GM13976 (cell line): Measurements from ENCODE around the gene PPCS.

Experiments
- DNase-seq: peaks from one replicate; pipeline ENCODE4 v3.0.0; 2012; ENCODE audit warnings: low spot score
- in situ Hi-C: fragments of 300-500 bp; cut with MboI; formaldehyde crosslinking; loops from one replicate; pipeline ENCODE4 v1.12.0; 2022; ENCODE audit warnings: low sequenced_read_pairs, mixed read lengths, inconsistent platforms; ENCODE audit not compliant: unreplicated experiment
- TF ChIP-seq, protein P1 (sequence below): IDR thresholded peaks from 2 replicates; pipeline ENCODE4 v1.5.1; 2012; ENCODE audit warnings: borderline replicate concordance, mild to moderate bottlenecking; ENCODE audit not compliant: insufficient read depth; ENCODE audit errors: extremely low read depth, missing control alignments, control extremely low read depth

The PPCS gene

DNA sequence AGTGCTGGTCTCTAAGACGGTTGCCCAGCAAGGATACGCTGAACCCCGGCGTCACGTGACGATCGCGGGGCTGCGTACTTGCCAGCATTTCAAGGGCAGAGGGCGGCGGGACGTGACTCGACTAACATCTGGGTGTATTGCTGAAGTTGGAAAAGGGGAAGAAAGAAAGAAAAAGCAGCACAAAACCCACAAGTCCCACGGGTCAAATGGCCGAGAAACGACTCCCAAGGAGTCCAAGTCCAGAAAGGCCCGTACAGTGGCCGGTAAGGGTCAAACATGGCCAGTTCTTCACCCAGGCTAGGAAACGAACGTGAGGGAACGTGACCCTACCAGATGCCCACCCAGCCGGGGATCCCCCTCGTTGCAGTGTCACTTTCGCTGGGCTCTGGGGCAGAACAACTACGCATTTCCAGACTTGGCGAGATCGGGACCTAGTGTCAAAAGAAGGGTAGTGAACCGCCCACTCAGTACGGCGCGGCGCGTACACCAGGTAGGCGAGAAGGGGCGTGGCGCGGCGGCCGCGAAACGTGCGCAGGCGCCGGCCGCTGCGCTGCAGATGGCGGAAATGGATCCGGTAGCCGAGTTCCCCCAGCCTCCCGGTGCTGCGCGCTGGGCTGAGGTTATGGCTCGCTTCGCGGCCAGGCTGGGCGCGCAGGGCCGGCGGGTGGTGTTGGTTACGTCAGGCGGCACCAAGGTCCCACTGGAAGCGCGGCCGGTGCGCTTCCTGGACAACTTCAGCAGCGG is at the start of gene PPCS, which contains the start of gene ZMYND12:
TSS of gene PPCS (plus strand) at position 534 of the 744 bp plus-strand sequence. CDS start at position 557, 23 bp downstream.
TSS of gene ZMYND12 (minus strand) at position 13 of the 744 bp plus-strand sequence. CDS start 25 bp downstream, outside the sequence.
- in situ Hi-C loops, result no loop called here
- peak; percentile 93 for DNase-seq
- TF ChIP-seq, protein P1, sequence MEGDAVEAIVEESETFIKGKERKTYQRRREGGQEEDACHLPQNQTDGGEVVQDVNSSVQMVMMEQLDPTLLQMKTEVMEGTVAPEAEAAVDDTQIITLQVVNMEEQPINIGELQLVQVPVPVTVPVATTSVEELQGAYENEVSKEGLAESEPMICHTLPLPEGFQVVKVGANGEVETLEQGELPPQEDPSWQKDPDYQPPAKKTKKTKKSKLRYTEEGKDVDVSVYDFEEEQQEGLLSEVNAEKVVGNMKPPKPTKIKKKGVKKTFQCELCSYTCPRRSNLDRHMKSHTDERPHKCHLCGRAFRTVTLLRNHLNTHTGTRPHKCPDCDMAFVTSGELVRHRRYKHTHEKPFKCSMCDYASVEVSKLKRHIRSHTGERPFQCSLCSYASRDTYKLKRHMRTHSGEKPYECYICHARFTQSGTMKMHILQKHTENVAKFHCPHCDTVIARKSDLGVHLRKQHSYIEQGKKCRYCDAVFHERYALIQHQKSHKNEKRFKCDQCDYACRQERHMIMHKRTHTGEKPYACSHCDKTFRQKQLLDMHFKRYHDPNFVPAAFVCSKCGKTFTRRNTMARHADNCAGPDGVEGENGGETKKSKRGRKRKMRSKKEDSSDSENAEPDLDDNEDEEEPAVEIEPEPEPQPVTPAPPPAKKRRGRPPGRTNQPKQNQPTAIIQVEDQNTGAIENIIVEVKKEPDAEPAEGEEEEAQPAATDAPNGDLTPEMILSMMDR, result no peak

DNA sequence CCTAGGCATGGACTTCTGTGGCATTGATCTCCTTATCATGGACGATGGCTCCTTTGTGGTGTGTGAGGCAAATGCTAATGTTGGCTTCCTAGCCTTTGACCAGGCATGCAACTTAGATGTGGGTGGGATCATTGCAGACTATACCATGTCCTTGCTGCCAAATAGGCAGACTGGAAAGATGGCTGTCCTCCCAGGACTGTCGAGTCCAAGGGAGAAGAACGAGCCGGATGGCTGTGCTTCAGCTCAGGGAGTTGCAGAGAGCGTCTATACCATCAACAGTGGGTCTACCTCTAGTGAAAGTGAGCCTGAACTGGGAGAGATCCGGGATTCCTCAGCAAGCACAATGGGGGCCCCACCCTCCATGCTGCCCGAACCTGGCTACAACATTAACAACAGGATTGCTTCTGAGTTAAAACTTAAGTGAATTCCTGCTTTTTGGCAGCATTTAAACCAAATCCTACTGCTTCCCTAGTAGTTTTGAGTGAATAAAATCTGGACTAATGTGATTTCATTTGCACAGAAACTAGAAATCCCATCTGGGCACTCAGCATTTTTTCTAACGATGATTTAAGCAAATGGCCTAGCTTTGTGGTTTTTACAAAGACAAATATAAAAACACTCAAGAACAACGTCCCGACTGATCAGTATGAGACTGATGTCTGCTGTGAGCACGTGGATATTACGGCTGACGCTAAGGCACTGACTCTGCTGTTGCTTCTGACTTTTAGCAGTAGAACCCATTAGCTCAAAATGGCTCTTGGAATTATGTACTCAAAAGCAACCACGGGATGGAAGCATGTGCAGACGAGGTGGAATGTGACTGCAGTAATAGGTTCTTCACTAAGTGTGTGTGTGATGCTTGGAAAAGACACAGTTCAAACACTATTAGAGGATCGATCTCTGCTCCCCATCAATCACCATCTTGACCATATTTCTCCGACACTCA is 41.5 kb upstream of the PPCS start:
- in situ Hi-C loops, result no loop called here
- TF ChIP-seq, protein P1, result no peak
- DNase-seq, result no peak

DNA sequence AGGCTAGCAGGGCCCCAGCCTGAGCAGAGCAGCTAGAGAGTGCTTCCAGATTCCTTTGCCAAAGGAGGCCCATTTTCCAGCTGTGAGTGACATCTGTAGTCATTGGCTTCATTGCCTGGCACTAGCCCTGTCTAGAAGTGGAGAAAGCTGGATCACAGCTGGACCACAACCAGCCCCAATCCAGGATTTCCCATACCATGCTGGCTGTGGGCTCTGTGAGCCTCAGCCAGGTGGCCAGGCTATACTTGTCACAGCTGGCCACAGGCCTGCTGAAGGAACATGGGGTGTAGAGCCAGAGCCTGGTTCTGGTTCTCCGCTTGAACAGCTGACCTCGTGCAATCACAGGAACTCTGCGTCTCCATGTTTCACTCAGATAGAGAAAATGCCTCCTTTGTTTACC is 39.2 kb upstream of the PPCS start:
- TF ChIP-seq, protein P1, result no peak
- no peak for DNase-seq
- in situ Hi-C loops, result no loop called here

DNA sequence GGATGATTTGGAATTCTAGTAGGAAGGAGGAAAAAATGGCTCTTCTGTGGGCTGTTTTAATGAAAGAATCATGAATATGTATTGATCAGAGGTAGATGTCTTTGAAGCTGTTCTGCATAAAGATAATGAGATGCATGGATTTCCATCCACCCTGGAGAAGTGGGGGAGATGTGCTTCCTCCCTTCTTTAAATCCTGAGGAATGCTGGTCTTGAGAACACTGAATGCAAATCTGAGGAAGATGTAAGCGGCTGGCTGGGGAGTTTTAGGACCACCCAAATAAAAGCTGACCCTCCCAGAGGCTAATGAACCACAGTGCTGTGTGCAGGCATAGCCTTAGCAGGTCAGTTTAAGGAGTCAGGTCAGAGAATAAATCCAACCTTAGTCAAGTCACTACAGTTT is 37.8 kb upstream of the PPCS start:
- in situ Hi-C loops, result no loop called here
- DNase-seq, result no peak

DNA sequence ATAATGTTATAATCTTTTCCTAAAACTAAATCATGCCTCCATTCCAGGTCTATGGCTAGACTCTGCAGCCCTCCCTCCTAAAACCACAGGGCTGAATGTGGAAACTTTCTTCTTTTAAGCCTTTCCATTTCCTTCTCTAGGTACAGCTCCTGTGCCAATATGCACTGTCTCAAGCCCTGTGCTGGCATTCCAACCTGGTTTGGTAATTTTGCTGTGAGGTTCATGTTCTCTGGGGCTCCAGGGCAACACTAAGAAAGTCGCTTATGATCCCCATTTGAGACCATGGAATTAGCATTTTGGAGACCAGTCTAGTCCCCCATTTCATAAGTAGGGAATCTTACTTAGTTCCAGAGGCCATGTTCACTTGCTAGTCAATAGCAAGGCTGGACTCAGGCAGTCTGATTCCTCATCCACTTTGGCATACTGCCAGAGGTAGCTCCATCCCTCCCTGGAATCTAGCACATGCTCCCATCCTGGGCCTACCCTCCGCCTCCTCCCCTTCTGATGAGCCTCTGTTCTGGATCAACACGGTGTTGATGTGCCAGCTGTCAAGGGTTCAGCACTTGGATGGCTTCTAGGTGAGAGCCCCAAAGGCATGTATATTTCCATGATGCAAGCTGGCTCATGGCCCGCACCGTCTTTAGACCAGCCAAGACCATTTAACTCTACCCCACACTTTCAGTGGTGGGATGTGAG is 37.1 kb upstream of the PPCS start:
- TF ChIP-seq, protein P1, result no peak
- in situ Hi-C loops, result no loop called here
- no peak for DNase-seq

More for the DNA sequence above, 37.8 kb upstream of the PPCS start:
- TF ChIP-seq, protein P1, result no peak

DNA sequence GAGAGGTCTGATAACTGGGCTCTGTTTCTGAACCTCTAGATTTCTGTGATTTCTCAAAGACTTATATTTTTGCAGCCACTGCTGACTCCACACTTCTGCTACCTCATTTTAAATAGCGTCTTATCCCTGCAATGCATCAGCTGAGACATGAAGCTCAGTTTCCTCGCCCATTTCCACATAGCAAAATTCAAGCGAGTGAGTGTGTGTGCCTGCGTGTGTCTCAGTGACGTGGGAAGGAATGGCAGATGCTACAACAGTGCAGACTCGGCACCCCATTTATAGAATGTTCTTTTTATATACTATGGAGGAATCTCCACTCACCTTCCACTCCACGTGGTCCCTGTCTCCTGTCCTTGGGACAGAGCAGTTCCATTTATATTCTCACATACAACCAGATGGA is 36.2 kb upstream of the PPCS start:
- DNase-seq, result no peak
- TF ChIP-seq, protein P1, result no peak
- in situ Hi-C loops, result no loop called here
